HEK293 (cell line): ENCODE data around the gene CD244.

Experiments used
- ZFP37 ChIP-seq: fragments of 450-650 bp; formaldehyde crosslinking; IDR thresholded peaks from 2 replicates; pipeline ENCODE4 v1.5.1; 2016; ENCODE audit warnings: missing biosample characterization, missing genetic modification characterization
- TF ChIP-seq, protein P1 (sequence below): fragments of 450-650 bp; formaldehyde crosslinking; IDR thresholded peaks from 2 replicates; pipeline ENCODE4 v1.5.1; 2016; ENCODE audit warnings: missing biosample characterization, missing genetic modification characterization

- TF ChIP-seq, protein P1, sequence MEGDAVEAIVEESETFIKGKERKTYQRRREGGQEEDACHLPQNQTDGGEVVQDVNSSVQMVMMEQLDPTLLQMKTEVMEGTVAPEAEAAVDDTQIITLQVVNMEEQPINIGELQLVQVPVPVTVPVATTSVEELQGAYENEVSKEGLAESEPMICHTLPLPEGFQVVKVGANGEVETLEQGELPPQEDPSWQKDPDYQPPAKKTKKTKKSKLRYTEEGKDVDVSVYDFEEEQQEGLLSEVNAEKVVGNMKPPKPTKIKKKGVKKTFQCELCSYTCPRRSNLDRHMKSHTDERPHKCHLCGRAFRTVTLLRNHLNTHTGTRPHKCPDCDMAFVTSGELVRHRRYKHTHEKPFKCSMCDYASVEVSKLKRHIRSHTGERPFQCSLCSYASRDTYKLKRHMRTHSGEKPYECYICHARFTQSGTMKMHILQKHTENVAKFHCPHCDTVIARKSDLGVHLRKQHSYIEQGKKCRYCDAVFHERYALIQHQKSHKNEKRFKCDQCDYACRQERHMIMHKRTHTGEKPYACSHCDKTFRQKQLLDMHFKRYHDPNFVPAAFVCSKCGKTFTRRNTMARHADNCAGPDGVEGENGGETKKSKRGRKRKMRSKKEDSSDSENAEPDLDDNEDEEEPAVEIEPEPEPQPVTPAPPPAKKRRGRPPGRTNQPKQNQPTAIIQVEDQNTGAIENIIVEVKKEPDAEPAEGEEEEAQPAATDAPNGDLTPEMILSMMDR (tag by site-specific recombination) = no peak
- no peak for TF ChIP-seq ZFP37 (tag by site-specific recombination)
Observed at GRCh38 chr1:160813215-160813614, 49.5 kb downstream of the CD244 start.
